HPDE6-E6E7 (cell line): ENCODE data around the gene FGG.

Source experiments
- DNase-seq: peaks from one replicate; pipeline ENCODE4 v3.0.0; 2011; ENCODE audit warnings: missing footprints; ENCODE audit errors: extremely low spot score

Gene FGG

DNA sequence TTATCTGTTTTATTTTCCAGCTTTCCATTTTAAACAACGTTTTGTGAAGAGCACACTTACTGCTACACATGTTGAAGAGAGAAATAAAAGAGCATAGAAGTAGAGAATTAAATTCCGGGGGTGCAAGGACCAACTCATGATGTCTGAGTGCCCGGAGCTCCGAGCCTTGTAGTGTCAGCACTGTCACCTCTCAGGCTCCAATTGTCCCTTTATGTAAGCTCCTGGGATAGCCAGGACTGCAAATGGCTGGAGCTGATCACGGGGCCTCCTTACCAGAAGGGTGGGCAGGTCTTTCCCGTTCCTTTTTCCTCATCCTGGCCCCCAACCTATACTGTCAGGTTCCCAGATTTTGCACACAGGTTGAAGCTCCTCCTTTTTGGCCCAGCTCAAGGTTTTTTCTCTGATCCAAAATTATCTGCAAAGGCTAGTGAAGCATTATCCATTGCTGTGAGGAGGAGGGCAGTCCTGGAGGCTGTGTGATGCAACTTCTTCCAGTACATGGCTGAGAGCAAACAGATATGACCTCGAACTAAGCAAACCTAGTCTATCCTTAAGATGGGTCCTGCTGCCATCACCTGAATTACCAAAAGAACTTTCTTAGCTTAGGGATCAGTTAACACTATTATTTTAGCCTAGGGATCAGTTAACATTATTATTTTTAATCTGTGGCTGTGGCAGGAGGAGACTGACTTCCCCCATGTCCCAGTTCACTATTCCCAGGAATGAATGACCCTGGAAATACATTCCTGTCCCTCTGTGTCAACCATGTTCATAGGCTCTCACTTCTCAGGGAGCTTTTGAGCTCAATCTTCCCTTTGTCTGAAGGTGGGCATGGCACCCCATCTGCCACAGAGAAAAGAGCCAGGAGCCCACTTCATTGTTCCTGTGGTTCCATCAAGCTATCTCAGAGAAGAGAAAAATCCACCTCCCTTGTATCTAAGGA lies at the start of gene FGG:
Gene FGG (minus strand): TSS at position 185 of the 943 bp plus-strand sequence. CDS start 47 bp downstream, at position 138.
- DNase-seq, result no peak

DNA sequence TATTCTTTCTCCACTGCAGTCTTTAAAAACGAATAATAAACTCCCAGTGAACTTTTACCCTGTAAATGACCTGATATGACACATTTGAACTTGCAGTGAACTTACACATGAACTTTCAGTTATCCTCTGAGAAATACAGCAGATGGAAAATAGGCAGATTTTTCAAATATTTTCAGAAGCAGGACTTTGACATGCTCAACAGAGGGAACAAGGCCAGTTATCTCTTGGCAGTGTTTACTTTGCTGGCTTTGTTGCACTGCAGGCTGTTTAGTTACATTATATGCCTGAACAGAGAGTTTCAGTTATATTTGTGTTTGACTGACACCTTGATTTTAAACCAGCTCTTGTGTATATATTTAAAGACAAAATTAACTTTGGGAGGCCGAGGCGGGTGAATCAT lies 47.6 kb upstream of the FGG start:
- no peak for DNase-seq

DNA sequence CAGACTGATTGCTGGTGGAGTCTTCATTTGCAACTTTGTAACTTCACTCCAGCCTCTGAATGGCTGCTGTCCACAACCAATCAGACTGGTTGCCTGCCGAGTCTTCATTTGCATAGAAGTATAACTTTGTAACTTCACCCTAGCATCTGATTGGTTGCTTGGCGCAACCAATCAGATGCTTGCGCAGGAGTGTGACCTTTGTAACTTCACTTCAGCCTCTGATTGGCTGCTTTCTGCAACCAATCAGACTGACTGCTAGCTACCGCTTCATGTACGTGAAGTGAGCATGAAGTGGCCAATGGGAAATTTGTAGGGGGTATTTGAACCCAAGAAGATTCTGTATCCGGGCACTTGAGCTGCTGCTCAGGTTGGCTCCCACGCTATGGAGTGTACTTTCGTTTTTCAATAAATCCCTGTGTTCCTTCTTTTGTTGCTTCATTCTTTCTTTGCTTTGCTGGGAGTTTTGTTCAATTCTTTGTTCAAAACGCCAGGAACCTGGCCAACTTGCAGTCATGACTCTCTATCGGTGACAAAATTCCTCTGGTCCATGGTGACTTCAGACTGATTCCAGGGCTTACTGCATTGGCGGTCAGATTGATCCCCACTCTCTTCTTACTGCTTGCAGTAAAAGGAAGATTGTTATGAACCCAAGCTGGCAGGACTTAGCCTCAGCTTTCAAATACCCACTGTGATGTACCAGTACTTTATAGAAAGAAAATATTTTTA lies 46.4 kb upstream of the FGG start:
- DNase-seq, result no peak

DNA sequence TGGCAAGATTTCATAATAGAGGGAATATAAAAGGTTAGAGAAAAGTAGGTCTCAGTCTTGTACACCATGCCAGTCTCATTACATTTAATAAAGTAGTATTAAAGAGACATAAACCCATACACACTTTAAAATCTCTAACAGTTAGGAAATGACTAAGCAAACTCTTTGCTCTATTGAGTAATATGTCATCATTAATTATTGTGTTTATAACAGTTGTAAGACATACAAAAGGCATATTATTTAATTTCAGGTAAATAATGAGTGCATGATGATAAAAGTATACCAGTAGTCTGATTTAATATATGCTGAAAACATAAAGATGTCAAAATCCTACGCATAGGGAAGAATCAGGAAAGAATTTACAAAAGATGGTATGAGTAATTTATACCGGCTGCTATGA lies 31.0 kb upstream of the FGG start:
- no peak for DNase-seq

DNA sequence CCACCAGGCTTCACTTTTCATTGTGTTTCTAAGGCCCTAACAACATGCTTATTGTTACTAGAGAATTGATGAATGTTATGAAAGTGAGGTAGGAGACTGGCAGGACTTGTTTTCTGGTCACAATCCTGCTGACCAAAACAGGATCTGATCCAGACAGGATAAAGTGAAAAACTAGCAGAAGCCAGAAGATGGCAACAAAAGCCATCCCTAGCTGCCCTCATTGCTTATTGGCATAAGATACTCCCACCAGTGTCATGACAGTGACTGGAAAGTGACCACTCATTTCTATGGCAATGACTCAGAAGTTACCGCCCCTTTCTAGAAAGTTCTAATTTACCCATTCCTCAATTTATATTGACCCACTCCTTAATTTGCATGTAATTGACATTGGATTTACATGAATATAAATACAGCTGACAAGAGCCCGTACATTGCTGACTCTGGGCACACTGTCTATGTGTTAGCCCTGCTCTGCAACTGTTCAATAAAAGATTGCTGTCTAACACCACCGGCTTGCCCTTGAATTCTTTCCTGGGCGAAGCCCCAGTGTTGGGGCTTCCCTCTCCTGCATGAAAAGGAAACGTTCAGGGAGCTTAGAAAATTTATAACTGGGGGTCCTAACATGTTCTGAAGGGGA lies 30.0 kb upstream of the FGG start:
- DNase-seq, result no peak

DNA sequence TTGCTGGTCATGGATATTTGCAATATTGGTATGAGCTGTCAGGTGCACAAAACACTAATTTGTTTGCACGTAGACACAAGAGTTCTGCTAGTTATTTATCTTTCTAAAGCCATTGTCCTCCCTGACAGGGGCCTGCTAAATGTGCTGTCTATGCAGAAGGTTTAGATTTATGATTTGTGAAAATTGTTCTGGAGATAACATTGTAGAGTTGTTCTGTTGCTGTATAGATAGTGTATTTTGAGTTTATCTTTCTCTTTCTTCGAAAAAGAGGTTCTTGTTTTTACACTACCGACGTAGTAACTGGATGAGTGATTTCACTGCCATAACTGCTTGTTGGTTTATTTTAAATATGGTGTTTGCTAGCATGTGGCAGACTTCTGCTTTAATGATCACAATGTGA lies 28.5 kb upstream of the FGG start:
- DNase-seq, result no peak

DNA sequence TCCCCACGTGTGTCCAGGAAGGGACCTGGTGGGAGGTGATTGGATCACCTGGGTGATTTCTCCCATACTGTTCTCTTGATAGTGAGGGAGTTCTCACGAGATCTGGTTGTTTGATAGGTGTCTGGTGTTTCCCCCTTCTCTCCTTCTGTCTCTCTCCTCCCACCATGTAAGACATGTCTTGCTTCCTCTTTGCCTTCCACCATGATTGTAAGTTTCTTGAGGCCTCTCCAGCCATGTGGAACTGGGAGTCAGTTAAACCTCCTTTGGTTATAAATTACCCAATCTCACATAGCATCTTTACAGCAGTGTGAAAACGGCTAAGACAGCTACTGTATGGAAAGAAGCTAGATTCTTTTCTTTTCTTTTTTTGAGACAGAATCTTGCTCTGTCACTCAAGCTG lies 21.6 kb upstream of the FGG start:
- DNase-seq, result no peak

DNA sequence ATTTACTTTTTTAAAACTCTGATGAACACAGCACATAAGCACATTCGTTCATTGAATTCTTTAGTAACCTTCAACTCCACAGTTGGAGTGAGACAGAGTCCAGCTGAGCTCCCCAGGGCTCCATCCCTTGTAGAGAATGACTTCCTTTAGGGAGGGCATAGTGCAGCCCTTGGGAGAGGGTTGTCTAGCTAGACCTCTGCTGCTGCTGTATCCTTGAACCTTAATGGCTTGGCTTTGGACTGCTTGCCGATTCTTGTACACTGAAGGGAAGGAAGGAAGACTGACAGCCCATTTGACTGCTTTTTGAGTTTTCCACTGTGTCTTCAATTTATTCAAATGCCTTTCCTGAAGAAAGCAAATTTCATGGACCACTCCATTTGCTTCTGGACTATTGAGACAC lies 19.4 kb upstream of the FGG start:
- no peak for DNase-seq

DNA sequence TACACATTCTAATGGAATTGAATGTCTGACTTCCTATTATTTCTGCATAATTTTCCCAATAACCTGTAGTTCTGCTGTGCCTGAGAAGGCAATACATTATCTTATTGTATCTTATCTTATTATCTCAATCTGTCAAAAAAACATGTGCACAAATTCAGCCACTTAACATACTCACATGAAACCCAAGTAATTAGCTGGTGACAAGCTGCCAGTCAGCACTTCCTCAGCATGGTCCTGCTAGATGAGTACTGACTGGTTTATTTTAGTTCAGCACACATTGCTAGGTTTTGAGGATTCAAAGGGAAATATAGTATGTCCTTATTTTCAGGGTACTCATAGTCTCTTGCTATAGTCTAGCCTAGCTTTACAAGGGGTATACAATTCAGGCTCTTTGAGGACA lies 17.9 kb upstream of the FGG start:
- no peak for DNase-seq

DNA sequence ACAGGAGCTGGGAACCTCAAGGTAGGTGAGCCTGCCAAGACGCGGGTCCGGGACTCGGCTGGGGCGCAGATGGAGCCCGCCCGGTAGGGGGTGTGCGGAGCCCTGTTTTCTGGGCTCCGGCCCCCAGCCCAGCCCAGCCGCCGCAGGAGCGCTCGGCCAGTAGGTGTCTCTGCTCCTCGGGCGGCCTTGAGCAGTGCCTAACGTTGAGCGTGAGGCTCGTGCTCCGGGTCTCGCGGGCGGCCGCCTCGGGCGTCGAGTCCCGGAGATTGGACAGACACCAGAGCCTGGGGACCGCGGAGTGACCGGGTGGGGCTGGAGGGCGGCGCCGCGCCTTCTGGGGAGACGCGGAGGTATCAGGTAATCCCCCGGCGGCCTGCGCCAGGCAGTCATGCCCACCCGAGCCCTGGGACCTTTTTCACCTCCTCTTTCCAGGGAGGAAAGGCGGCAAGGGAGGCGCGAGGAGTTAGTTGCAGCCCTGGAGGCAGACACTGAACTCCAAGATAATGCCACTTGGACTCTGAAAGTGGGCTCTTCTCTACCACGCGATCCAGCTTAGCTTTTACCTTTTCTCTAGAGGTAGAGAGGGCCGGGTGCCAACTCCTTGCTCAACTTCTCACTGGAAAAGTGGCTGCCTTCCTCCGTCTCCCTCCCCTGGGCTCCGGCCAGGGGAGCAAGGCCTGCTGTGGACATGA lies 14.5 kb upstream of the FGG start:
- DNase-seq, result peak; percentile 73

DNA sequence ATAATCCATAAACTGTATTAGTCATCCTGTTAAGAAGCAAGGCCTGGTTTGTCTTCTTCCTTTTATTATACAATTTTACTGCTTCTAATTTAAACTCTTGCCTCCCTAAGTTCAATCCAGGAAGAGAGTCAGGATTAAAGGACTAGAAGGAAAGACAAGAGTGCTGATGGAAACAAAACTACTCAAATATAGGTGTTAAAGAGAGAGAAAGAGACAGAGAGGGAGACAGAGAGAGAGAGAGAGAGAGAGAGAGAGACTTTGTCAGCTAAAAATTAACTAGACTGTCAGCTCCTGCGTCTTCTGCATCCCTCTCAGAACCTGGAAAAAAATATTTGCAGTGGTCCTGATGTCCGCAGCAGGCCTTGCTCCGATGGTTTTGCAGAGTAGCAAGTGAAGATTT lies 13.5 kb upstream of the FGG start:
- no peak for DNase-seq

DNA sequence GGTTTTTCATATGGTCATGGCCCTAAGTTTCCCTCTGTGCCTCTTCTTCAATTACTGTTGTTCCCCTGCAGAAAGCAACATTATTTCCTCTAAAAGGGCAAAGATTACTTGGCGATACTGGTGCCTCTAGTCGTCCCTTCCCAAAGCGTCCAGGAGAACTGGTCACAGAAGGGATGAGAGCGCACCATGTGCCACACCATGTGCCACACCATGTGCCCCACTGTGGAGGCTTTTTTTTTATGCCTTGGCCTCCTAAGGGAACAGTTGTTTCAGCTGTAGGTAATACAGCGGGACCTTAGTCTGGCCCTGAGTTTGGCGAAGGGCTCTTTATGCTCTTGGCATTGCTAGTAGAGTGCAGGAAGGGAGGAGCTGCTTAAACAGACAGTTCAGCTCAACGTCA lies 11.5 kb upstream of the FGG start:
- DNase-seq, result no peak

DNA sequence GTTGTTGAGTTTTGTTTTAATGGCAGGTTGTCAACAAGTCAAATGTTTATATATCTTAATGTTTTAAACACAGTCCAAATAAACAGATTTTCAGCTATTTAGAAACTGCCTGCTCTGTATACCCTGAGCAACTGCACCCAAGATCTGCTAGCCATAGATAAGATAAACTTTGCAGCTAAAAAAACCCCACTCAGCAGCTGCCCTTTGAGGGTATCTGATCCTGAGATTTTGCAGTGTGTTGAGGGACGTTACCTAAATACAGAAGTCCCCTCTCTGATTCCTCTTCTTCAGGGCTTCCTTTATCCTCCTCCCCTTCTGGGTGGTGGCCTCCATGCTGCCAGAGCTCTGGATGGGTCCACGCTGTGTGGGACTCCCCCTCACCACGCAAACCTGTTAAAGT lies 11.0 kb upstream of the FGG start:
- DNase-seq, result no peak

DNA sequence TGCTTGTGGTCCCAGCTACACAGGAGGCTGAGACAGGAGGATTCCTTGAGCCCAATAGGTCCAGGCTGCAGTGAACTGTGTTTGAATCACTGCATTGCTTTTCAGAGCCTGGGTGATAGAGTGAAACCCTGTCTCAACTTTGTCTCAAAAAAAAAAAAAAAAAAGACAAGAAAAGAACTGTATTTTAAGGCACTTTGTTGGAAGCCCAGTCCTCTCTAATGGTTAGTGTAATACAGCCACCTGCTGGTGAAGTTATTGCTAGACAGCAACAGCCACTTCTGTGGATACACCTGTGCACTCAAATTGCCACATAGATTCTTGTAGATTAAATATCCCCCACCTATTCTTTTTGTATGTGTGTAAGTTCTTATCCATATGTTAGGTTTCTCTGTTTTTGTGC lies 10.1 kb upstream of the FGG start:
- DNase-seq, result peak; percentile 60

DNA sequence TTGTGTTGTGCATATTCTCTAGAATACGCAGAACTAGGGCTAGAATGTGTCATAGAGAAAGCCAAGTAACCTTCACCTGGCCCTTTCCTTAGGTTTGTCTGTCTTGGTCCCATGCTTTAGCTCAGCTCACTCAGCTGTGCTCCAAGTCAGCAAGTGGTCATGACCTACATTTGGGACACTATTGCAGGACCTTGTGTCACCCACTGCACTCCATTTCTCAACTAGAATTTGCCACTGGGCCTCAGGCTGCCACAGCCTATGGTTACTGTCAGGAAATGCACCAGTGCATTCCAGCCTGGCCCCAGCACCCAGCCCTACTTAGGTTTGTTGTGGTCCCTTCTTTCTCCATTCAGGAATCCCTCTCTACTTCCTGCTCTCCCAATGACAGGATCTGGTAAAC lies 7.7 kb upstream of the FGG start:
- no peak for DNase-seq

DNA sequence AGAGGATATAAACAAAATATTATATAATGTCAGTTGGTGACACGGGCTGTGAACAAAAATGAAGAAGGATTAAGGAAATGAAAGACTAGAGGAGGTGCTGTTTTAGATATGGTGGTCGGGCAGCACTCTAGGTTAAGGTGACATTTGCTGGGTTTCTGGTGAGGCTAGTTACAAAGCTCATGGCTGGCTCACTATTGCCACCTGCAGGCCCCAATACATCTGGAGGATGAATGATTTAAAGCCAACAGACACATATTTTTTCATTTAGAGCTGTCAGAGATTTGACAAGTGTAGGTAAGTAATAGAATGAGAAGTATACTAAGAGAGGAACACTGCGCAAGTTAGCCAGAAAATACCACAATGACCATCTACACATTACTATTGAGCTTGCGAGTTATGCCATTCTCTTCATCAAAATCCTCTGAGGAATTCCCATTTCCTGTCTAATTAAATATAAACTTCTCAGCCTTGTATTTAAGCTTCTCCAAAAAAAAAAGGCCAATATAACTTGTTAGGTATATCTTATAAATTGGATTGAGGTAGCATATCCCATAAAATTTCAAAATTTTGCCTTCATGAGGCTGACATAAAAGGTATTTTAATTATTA lies 6.4 kb upstream of the FGG start:
- DNase-seq, result peak; percentile 37

DNA sequence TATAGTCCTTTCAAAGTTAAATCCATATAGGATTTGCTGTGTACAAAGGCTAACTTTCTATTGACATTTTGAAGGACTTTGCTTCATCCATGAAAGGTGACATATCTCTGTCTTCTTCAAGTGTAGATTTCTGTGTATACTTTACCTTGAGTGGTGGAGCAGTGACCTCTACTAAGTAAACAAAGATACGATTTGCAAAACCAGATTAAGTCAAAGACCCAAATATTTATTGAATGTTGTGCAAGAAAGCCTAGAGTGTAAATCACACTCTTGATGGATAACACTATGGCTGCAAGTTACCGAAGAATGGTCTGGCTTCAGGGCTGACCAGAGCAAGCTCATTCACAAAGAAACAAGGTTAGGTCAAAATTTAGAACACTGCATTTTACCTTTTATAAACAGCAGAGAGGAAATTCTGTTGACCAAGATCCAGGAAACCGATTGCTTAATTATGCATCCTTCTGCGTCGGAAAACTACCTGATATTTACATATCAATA lies 5.4 kb upstream of the FGG start:
- DNase-seq, result no peak

DNA sequence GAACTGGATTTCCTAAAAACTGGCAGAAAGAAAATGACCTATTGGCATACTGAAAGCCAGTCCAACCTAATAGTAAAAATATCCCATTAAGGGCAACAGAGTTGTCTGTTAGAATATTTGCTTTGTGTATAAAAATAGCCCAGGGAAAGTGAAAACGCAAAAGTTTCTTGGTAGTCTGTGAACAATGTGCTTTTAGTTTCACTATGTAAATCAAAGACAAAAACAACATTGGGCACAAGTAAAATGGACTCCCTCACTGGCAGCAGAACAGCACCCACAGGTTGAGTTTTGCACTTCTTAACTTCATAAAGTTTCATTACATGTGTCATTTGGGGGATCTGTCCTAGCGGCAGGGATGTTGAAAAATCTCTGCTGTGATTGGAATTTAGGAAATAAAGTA lies 4.3 kb upstream of the FGG start:
- DNase-seq, result no peak

DNA sequence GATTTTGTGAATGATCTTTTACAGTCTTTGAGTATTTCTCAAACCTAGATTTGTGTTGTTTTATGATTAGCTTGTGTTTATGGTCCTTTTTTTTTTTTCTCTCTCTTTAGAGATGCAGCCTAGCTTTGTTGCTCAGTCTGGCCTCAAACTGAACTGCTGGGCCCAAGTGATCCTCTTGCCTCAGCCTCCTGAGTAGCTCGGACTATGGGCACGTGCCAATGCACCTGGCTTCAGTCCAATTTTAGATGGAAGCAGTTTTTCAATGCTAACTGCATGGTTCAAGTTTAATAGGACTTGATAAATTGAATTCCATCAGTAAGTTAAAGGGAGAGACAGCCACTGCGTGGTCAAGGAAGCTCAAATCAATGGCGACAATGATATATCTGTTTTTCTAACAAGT lies 3.8 kb upstream of the FGG start:
- no peak for DNase-seq

DNA sequence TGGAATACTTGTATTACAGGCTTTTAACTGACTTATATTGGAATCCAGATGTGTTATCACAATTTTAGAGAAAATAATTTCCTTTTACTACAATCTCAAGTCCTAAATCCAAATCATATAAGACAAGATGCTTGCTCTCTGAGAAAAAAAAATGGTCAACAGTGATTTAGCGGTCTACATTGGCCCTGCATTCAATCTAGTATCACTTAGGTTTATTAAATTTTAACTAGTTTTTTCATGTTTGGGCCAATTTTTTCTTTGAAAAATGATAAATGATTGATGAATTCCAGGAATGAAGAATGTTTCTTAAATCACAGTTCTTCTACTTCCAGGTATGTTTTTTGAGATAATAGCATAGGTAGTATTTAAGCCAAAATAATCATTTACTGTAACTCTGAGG lies 2.8 kb upstream of the FGG start:
- DNase-seq, result no peak

DNA sequence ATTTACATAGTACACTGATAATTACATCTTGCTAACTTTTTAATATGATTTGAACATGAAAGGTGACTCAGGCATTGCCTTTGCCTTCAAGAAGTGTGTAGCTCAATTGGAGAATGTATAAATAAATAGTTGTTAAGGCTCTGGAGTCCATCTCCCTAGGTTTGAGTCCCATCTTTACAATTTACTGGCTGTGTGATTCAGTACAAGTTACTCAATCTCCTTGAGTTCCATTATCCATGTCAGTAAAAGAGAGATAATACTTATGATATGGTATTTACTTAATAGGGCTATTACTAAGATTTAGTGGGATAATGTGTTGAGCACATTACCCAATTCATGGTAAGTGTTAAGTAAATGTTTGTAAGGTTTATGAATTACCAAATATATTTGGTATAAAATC lies 1.9 kb upstream of the FGG start:
- DNase-seq, result no peak

DNA sequence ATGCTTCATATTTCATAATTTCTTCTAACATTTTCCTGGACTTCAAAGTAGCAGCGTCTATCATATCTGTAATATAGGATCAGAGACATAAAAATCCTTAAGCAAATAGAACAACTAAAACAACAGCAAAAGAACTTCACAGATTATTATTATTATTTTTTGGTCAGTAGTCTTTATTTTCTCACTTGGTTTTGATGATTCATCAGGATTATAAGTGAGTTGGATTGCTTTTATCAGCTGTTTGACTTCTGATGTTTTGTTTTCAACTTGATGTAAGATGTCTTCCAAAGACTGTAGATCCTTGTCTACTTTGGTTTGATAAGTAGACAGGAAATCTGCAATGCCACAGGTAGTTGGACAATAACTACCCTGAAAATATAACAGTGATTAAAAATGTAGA lies 623 bp downstream of the FGG start:
- DNase-seq, result no peak
